Type B pancreatic cell (in vitro differentiated cells): ENCODE results near the gene YIPF1. TPM values are rescaled to one million over a fixed set of nuclear protein-coding genes. Genes with fewer than 3 reads are reported as not detected.

Experiments used
- DNase-seq: peaks from one replicate; pipeline ENCODE4 v3.0.0; 2021; ENCODE audit warnings: mixed read lengths; ENCODE audit not compliant: unreplicated experiment; ENCODE audit errors: extremely low spot score
- H3K27ac Mint-ChIP-seq: 2 replicates; pipeline ENCODE4 v1.8.0; 2021; ENCODE audit warnings: mild to moderate bottlenecking, mixed read lengths
- H3K27me3 Mint-ChIP-seq: 2 replicates; pipeline ENCODE4 v1.8.0; 2021; ENCODE audit warnings: mixed read lengths
- H3K36me3 Mint-ChIP-seq: 2 replicates; pipeline ENCODE4 v1.8.0; 2021; ENCODE audit warnings: mixed read lengths
- H3K4me1 Mint-ChIP-seq: one replicate; pipeline ENCODE4 v1.8.0; 2021; ENCODE audit warnings: mixed read lengths; ENCODE audit not compliant: unreplicated experiment
- H3K4me3 Mint-ChIP-seq: 2 replicates; pipeline ENCODE4 v1.8.0; 2021; ENCODE audit warnings: mild to moderate bottlenecking, mixed read lengths
- H3K9me3 Mint-ChIP-seq: 2 replicates; pipeline ENCODE4 v1.8.0; 2021; ENCODE audit warnings: mixed read lengths
- total RNA-seq: library from RNA; stranded (reverse); gene quantifications from 2 replicates; pipeline ENCODE4 v1.2.1, GENCODE V29; 2021; ENCODE audit warnings: low replicate concordance
- TF ChIP-seq, protein P1 (sequence below): fragments of 200-600 bp; sonication (generic); conservative IDR thresholded peaks from 2 replicates; pipeline ENCODE4 v1.5.0; 2021; ENCODE audit warnings: antibody characterized with exemption, mild to moderate bottlenecking

The YIPF1 gene
- total RNA-seq, 1 donor from 2014 or later, result 30.2 TPM

DNA sequence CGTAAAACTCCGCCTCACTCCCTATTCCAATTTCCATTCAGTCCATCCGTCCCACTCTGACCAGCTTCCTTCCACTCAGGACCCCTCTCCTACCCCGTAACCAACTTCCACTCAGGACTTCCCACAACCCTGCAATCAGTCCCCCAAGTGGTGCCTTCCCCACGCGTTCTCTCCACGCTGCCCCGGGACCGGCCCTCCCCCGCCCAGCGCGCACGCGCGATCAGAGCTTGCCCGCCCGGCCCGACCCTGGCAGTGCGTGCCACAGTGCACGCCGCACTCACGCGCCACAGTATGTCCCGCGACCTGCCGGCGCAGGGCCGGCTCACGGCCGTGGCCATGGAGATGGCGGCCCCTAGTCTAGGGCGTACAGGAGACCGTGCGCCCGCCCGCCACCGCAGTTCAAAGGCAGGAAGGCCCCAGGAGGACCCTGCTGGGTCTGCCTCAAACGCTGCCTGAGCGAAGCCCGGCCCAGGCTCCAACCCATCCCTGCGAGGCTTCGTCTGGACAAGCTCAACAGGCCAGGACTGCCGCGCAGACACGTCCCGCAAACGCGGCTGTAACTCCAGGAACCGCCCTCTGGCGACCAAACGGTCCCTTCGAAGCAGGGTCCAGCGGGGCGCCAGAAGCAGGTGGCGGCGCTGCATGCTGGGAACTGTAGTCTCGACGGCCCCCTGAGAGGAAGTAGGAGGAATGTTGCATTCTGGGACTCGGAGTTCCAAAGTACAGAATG is 51.5 kb downstream of the YIPF1 start, which contains the start of gene NDC1:
NDC1 (minus strand) TSS at position 373 of the 730 bp plus-strand sequence; CDS start at position 338, 35 bp downstream.
- Mint-ChIP-seq H3K36me3 (peaks cover 3% of the 10 kb centered on the region), H3K4me3 (peak within 1 kb of the TSS; percentile 99), H3K27ac (peak within 1 kb of the TSS; percentile 97), H3K27me3 (no peaks in the 10 kb centered on the region), H3K4me1 (peaks cover 15% of the 10 kb centered on the region), H3K9me3 (no peaks in the 10 kb centered on the region)
- TF ChIP-seq, protein P1, sequence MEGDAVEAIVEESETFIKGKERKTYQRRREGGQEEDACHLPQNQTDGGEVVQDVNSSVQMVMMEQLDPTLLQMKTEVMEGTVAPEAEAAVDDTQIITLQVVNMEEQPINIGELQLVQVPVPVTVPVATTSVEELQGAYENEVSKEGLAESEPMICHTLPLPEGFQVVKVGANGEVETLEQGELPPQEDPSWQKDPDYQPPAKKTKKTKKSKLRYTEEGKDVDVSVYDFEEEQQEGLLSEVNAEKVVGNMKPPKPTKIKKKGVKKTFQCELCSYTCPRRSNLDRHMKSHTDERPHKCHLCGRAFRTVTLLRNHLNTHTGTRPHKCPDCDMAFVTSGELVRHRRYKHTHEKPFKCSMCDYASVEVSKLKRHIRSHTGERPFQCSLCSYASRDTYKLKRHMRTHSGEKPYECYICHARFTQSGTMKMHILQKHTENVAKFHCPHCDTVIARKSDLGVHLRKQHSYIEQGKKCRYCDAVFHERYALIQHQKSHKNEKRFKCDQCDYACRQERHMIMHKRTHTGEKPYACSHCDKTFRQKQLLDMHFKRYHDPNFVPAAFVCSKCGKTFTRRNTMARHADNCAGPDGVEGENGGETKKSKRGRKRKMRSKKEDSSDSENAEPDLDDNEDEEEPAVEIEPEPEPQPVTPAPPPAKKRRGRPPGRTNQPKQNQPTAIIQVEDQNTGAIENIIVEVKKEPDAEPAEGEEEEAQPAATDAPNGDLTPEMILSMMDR, result peak; percentile 48
- DNase-seq, result peak; percentile 90

DNA sequence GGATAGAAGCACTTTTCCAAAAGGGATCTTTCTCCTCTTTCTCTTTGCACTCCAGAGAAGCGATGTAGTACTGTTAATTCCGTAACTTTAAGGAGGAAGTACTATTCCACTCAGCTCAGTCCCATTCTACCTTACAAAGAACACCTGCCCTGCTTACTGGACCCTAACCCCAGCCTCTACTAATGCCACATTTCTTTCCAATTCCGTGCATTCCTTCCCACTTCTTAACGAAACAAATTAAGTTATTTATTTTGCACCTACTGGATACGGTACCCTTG is 52.0 kb downstream of the YIPF1 start:
- H3K36me3 Mint-ChIP-seq, result peaks cover 3% of the 10 kb centered on the region
- no peak for DNase-seq
- H3K27me3 Mint-ChIP-seq, result no peaks in the 10 kb centered on the region
- TF ChIP-seq, protein P1, result no peak
- peak overlapping the region; percentile 97 for H3K27ac Mint-ChIP-seq
- peaks cover 15% of the 10 kb centered on the region for H3K4me1 Mint-ChIP-seq
- H3K4me3 Mint-ChIP-seq, result peak overlapping the region; percentile 99
- no peaks in the 10 kb centered on the region for H3K9me3 Mint-ChIP-seq

DNA sequence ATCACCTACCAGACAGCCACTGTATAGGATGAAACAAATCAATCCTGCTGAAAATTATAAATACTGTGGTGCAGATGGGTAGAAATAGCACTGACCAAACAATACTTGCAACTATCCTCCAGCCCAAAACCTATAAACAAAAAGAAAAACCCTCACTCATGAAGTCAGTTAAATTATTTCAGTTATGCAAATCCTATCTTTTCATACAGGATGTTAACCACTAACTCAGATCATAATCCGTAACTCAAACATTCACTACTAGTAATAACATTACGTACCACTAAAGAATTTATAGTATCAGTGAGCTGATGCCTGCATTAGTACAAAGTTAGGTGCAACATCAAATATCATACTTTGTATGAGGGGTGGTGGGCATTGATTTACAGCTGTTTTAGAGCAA is 54.1 kb downstream of the YIPF1 start:
- Mint-ChIP-seq H3K4me3 (peak overlapping the region; percentile 44), H3K27me3 (no peaks in the 10 kb centered on the region), H3K4me1 (peaks cover 15% of the 10 kb centered on the region), H3K27ac (no peak overlapping the region), H3K36me3 (peaks cover 6% of the 10 kb centered on the region), H3K9me3 (no peaks in the 10 kb centered on the region)
- DNase-seq, result no peak
- TF ChIP-seq, protein P1, result no peak

DNA sequence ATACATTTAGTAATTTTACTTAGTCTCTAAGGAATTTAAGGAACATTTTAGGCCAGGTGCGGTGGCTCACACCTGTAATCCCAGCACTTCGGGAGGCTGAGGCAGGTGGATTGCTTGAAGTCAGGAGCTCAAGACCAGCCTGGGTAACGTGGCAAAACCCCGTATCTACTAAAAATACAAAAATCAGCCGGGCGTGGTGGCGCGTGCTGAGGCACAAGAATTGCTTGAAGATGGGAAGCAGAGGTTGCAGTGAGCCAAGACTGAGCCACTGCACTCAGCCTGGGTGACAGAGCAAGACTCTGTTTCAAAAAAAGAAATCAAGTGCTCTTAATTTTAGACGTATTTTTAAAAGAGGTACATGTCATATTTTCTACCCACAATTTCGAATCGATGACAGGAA is 54.8 kb downstream of the YIPF1 start:
- no peak overlapping the region for H3K27ac Mint-ChIP-seq
- no peaks in the 10 kb centered on the region for H3K9me3 Mint-ChIP-seq
- H3K4me1 Mint-ChIP-seq, result peaks cover 15% of the 10 kb centered on the region
- H3K27me3 Mint-ChIP-seq, result no peaks in the 10 kb centered on the region
- no peak overlapping the region for H3K4me3 Mint-ChIP-seq
- TF ChIP-seq, protein P1, result no peak
- no peak for DNase-seq
- H3K36me3 Mint-ChIP-seq, result peaks cover 6% of the 10 kb centered on the region

DNA sequence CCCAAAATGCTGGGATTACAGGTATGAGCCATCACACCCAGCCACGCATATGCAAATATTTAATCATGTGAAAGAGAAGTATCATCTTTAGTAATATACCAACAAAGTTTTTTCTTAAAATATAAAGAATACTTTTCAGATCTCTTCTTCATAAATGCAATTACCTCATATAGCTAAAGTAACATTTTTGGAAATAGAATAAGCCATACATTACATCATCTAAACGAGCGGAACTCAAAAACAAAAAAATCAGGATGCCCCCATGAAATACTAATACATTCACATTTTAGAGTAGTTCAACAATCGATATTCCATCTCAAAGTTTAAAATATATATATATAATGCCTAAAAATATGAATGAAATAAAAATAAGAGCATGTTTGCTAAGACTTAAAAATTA is 56.2 kb downstream of the YIPF1 start:
- Mint-ChIP-seq H3K9me3 (no peaks in the 10 kb centered on the region), H3K36me3 (peaks cover 12% of the 10 kb centered on the region), H3K4me1 (peaks cover 8% of the 10 kb centered on the region), H3K27ac (no peak overlapping the region), H3K27me3 (no peaks in the 10 kb centered on the region), H3K4me3 (no peak overlapping the region)
- TF ChIP-seq, protein P1, result no peak
- no peak for DNase-seq
